ENCODE measurements around the gene DLX2.

The DLX2 gene

DNA sequence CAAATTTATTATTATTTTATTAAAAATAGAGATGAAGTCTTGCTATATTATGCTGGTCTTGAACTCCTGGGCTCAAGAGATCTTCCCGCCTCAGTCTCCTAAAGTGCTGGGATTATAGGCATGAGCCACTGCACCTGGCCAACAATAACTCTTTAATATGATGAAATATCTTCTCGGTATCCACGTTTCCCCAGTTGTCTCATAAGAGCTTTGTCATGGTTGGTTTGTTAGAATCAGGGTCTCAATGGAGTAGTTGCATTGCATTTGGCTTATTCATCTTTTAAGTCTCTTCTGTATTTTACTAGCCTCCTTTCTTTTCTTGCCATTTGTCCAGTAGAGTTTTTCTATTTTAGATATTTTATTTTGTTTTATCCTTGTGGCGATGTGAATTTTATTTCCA lies 32.7 kb upstream of the DLX2 start:
- Histone ChIP-seq H3K4me3 (replicated peaks; ENCODE audit: low read depth, low read length) (no peak overlapping the region), H3K27me3 (replicated peaks; ENCODE audit: control insufficient read depth, insufficient read depth, low read length) (no peaks in the 10 kb centered on the region), H3K36me3 (ENCODE audit: control insufficient read depth, insufficient read depth, low read length) (no peaks in the 10 kb centered on the region)
- DNase-seq (ENCODE audit: extremely low read depth, insufficient read length), result no peak
- no peak for TF ChIP-seq CTCF (IDR thresholded peaks at IDR 0.05; ENCODE audit: insufficient read depth, low read length, poor library complexity, severe bottlenecking)

DNA sequence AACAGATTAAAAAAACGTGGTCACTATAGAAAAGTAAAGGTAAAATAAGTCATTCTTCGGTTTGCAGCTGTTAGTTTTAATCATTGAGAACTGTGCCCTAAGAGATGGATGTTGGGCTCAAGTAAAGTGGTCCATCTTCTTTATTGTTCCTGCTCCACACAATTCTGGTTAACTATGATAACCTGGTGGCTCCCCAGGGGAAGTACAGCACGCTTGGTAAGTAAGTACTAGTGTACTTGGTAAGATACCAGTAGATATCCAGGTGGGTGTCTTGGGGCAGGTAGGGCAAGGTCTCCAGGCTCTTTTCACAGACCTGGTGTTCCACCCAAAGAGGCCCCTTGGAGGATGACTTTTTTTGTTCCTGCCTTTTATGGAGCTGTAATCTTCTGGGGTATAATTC lies 31.6 kb upstream of the DLX2 start:
- H3K4me3 ChIP-seq (replicated peaks; ENCODE audit: low read depth, low read length), result no peak overlapping the region
- H3K36me3 ChIP-seq (ENCODE audit: control insufficient read depth, insufficient read depth, low read length), result no peaks in the 10 kb centered on the region
- no peak for DNase-seq (ENCODE audit: extremely low read depth, insufficient read length)
- no peaks in the 10 kb centered on the region for H3K27me3 ChIP-seq (replicated peaks; ENCODE audit: control insufficient read depth, insufficient read depth, low read length)
- no peak for TF ChIP-seq CTCF (IDR thresholded peaks at IDR 0.05; ENCODE audit: insufficient read depth, low read length, poor library complexity, severe bottlenecking)

- H3K27me3 ChIP-seq (replicated peaks; ENCODE audit: control insufficient read depth, insufficient read depth, low read length), result no peaks in the 10 kb centered on the region
- H3K4me3 ChIP-seq (replicated peaks; ENCODE audit: low read depth, low read length), result no peak overlapping the region
- no peaks in the 10 kb centered on the region for H3K36me3 ChIP-seq (ENCODE audit: control insufficient read depth, insufficient read depth, low read length)
- no peak for TF ChIP-seq CTCF (IDR thresholded peaks at IDR 0.05; ENCODE audit: insufficient read depth, low read length, poor library complexity, severe bottlenecking)
- no peak for DNase-seq (ENCODE audit: extremely low read depth, insufficient read length)
Observed at GRCh38 chr2:172131713-172132555, 29.2 kb upstream of the DLX2 start.

DNA sequence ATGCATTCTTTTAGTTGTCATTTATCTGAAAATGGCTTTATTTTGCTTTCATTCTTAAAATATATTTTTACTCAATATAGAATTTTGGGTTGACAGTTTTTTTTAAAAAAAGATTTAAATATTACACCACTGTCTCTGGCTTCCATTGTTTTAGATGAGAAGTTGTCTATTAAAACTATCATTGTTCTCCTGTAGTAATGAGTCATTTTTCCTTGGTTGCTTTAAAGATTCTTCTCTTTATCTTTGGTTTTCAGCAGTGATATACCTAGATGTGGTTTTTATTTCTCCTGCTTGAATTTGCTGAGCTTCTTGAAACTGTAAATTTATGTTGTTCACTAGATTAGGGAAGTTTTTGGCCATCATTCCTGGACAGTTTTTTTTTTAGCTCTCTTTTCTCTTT lies 26.7 kb upstream of the DLX2 start:
- no peak for DNase-seq (ENCODE audit: extremely low read depth, insufficient read length)
- no peaks in the 10 kb centered on the region for H3K36me3 ChIP-seq (ENCODE audit: control insufficient read depth, insufficient read depth, low read length)
- H3K27me3 ChIP-seq (replicated peaks; ENCODE audit: control insufficient read depth, insufficient read depth, low read length), result no peaks in the 10 kb centered on the region
- TF ChIP-seq CTCF (IDR thresholded peaks at IDR 0.05; ENCODE audit: insufficient read depth, low read length, poor library complexity, severe bottlenecking), result no peak
- no peak overlapping the region for H3K4me3 ChIP-seq (replicated peaks; ENCODE audit: low read depth, low read length)

DNA sequence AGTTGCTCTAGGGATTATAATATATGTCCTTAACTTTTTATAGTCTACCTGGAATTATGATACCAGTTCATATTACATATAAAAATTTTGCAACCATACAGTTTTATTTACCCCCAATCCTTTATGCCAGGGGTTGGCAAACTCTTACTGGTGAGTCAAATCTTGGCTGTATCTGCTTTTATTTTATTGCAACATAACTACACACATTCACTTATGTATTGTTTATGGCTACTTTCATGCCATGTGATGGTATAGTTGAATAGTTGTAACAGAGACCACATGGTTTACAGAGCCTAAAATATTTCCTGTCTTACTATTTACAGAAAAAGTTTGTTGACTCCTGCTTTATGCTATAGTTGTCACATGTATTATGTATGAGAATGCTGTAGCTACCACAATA lies 25.8 kb upstream of the DLX2 start:
- no peaks in the 10 kb centered on the region for H3K36me3 ChIP-seq (ENCODE audit: control insufficient read depth, insufficient read depth, low read length)
- no peaks in the 10 kb centered on the region for H3K27me3 ChIP-seq (replicated peaks; ENCODE audit: control insufficient read depth, insufficient read depth, low read length)
- no peak overlapping the region for H3K4me3 ChIP-seq (replicated peaks; ENCODE audit: low read depth, low read length)
- DNase-seq (ENCODE audit: extremely low read depth, insufficient read length), result no peak
- no peak for TF ChIP-seq CTCF (IDR thresholded peaks at IDR 0.05; ENCODE audit: insufficient read depth, low read length, poor library complexity, severe bottlenecking)
